Stomach (tissue), 9 donors: ENCODE measurements around the gene PIP5K1B. TPM values are rescaled to one million over a fixed set of nuclear protein-coding genes. Genes with fewer than 3 reads are reported as not detected.

ENCODE experiments used
- DNase-seq, 2 donors: peaks; one replicate each; pipeline versions ENCODE4 v3.0.0 to v3.0.0-alpha.2; 2013 to 2019
- H3K27ac ChIP-seq, 5 donors: fragments of 200-600 bp in 4 of 5; sonication (generic) in 4 of 5; one replicate each; pipeline ENCODE4 v1.5.1; 2013 to 2019; ENCODE audit warnings: mild to moderate bottlenecking in 1 of 5, moderate library complexity in 1 of 5
- H3K27me3 ChIP-seq, 3 donors: fragments of 200-600 bp; sonication (generic); one replicate each; pipeline ENCODE4 v1.5.1; 2017 to 2019; ENCODE audit warnings: mixed run types in 1 of 3
- H3K36me3 ChIP-seq, 4 donors: fragments of 200-600 bp; sonication (generic); 1 replicate in 3 of 4; 2 replicates in 1 of 4; pipeline ENCODE4 v1.5.1; 2016 to 2019
- H3K4me1 ChIP-seq, 4 donors: fragments of 200-600 bp; sonication (generic); one replicate each; pipeline ENCODE4 v1.5.1; 2016 to 2019
- H3K4me3 ChIP-seq, 4 donors: fragments of 200-600 bp; sonication (generic) in 3 of 4; one replicate each; pipeline ENCODE4 v1.5.1; 2016 to 2019; ENCODE audit warnings: mild to moderate bottlenecking in 1 of 4
- H3K9me3 ChIP-seq, 4 donors: fragments of 200-600 bp; sonication (generic); one replicate each; pipeline ENCODE4 v1.5.1; 2016 to 2019
- CTCF ChIP-seq, 7 experiments: fragments of 450-650 bp in 4 of 7; fragments of 200-600 bp in 3 of 7; sonication (generic) in 3 of 7; IDR thresholded peaks; one replicate each; pipeline ENCODE4 v1.5.1; 2016 to 2019; ENCODE audit warnings: antibody characterized with exemption in 7 of 7, control low read depth in 2 of 7, mild to moderate bottlenecking in 1 of 7
- EP300 ChIP-seq: sonication (generic); formaldehyde crosslinking; IDR thresholded peaks from one replicate; pipeline ENCODE4 v1.6.1; 2017; ENCODE audit warnings: antibody characterized with exemption
- POLR2A ChIP-seq, 4 donors: fragments of 450-650 bp; IDR thresholded peaks; one replicate each; pipeline ENCODE4 v1.6.1; 2016; ENCODE audit warnings: antibody characterized with exemption in 4 of 4, control low read depth in 2 of 4, mild to moderate bottlenecking in 1 of 4, moderate library complexity in 1 of 4
- POLR2AphosphoS5 ChIP-seq, 3 donors: sonication (generic); formaldehyde crosslinking; IDR thresholded peaks; one replicate each; pipeline ENCODE4 v1.6.1; 2016; ENCODE audit warnings: antibody characterized with exemption in 3 of 3
- WGBS, 5 donors: extraction: QIAGEN DNeasy Blood & Tissue Kit in 3 of 5; methylation state at CpG; one replicate each; pipeline versions ENCODE4 v1.1.5 to v1.1.7; 2013 to 2018; 5-methylcytosine and 5-hydroxymethylcytosine counted together
- intact Hi-C: fragments of 100-400 bp; cut with DNase I; formaldehyde crosslinking; loops from one replicate; pipeline ENCODE4 v1.15.1; 2023; ENCODE audit warnings: low total_unique reads
- polyA plus RNA-seq, 3 donors: library from polyadenylated mRNA; stranded (reverse); fragments of 200-250 nt; gene quantifications; one replicate each; pipeline ENCODE4 v1.2.3, GENCODE V29; 2013
- total RNA-seq, 5 donors: library from RNA; depleted of rRNA; stranded (reverse); fragments of >200 nt; gene quantifications; one replicate each; pipeline versions ENCODE4 v1.1.0 to v1.2.3, GENCODE V29; 2014 to 2016
- donor health status: healthy with polysubstance abuse.
- donor health status: Bipolar disorder and iron deficiency.
- donor health status: healthy.

PIP5K1B gene
- total and polyA plus RNA-seq, 8 donors, result 2.3 to 33.8 (median 16.6) TPM

- 70 to 80% (median 76%) methylated on average over 8 to 9 of the region's 9 CpGs for WGBS, 5 donors
- intact Hi-C loops, result no loop called here
- DNase-seq, result peak in 1 of 2 donors; percentile 51
- H3K9me3 ChIP-seq, result no peaks in the 10 kb centered on the region
- no peaks in the 10 kb centered on the region for H3K36me3 ChIP-seq
- peaks cover 0 to 18% (median 7%) of the 10 kb centered on the region in 4 donors for H3K4me1 ChIP-seq
- TF ChIP-seq POLR2AphosphoS5 (IDR thresholded peaks at IDR 0.05) (no peak), EP300 (no peak), CTCF (IDR thresholded peaks at IDR 0.05) (no peak)
- H3K4me3 ChIP-seq, result no peak overlapping the region
- no peaks in the 10 kb centered on the region for H3K27me3 ChIP-seq
- peak overlapping the region in 2 of 5 donors; percentile 17 to 21 for H3K27ac ChIP-seq
These were observed 274.7 kb downstream of the PIP5K1B start for GRCh38 chr9:68979538-68980314.

GRCh38 chr9:68980341-68980914, 275.4 kb downstream of the PIP5K1B start:
- H3K9me3 ChIP-seq, result no peaks in the 10 kb centered on the region
- H3K27ac ChIP-seq, result peak overlapping the region in 1 of 5 donors; percentile 17
- no peaks in the 10 kb centered on the region for H3K27me3 ChIP-seq
- H3K36me3 ChIP-seq, result no peaks in the 10 kb centered on the region
- no peak for DNase-seq
- H3K4me3 ChIP-seq, result no peak overlapping the region
- intact Hi-C loops, result no loop called here
- no peak for TF ChIP-seq EP300
- TF ChIP-seq POLR2A (IDR thresholded peaks at IDR 0.05), result no peak
- TF ChIP-seq CTCF (IDR thresholded peaks at IDR 0.05), result no peak
- no peak for TF ChIP-seq POLR2AphosphoS5 (IDR thresholded peaks at IDR 0.05)
- H3K4me1 ChIP-seq, result peaks cover 0 to 15% (median 7%) of the 10 kb centered on the region in 4 donors
- WGBS, 5 donors, result 62 to 81% (median 80%) methylated on average over 3 of the region's 3 CpGs

DNA sequence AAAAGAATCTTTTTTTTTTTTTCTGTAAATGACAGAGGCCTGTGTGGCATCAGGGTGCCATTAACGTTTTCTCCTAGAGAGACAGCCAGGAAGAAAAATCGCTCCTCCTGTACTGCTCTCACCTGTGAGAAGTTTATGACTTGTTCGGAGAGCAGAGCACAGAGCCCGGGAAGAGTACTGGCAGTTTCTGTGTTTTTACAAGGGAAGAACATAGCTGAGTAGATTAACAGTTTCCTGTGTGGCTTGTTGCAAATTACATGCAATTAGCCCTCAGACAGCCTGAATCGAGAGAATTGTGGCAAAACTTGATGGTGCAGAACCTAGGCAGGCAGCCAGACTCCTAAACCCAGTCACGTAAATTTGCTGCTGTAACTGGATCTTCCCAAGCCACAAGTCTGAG, 276.7 kb downstream of the PIP5K1B start:
- no peaks in the 10 kb centered on the region for H3K27me3 ChIP-seq
- no peak for DNase-seq
- H3K27ac ChIP-seq, result no peak overlapping the region
- no peak for TF ChIP-seq POLR2A (IDR thresholded peaks at IDR 0.05)
- TF ChIP-seq CTCF (IDR thresholded peaks at IDR 0.05), result no peak
- no peak for TF ChIP-seq EP300
- TF ChIP-seq POLR2AphosphoS5 (IDR thresholded peaks at IDR 0.05), result no peak
- H3K9me3 ChIP-seq, result no peaks in the 10 kb centered on the region
- WGBS, 5 donors, result 44 to 57% (median 52%) methylated on average over 6 of the region's 6 CpGs
- H3K4me3 ChIP-seq, result no peak overlapping the region
- no peaks in the 10 kb centered on the region for H3K36me3 ChIP-seq
- H3K4me1 ChIP-seq, result peaks cover 0 to 12% (median 7%) of the 10 kb centered on the region in 4 donors
- intact Hi-C loops, result no loop called here

- H3K4me1 ChIP-seq, result peaks cover 0 to 12% (median 7%) of the 10 kb centered on the region in 4 donors
- H3K4me3 ChIP-seq, result no peak overlapping the region
- TF ChIP-seq POLR2AphosphoS5 (IDR thresholded peaks at IDR 0.05), result no peak
- no peak for TF ChIP-seq CTCF (IDR thresholded peaks at IDR 0.05)
- TF ChIP-seq EP300, result no peak
- TF ChIP-seq POLR2A (IDR thresholded peaks at IDR 0.05), result no peak
- intact Hi-C loops, result no loop called here
- H3K27me3 ChIP-seq, result no peaks in the 10 kb centered on the region
- no peak overlapping the region for H3K27ac ChIP-seq
- no peaks in the 10 kb centered on the region for H3K9me3 ChIP-seq
- no peaks in the 10 kb centered on the region for H3K36me3 ChIP-seq
- DNase-seq, result no peak
These were observed 278.0 kb downstream of the PIP5K1B start for GRCh38 chr9:68983008-68983411.
